SHP77 (cell line): Measurements from ENCODE around the gene PEAK1.
A peak's percentile ranks its signal among the peaks of the same experiment; 100 is the strongest.
"Not testable (repeated sequence)": the region's sequence is repeated elsewhere in the genome, so short reads cannot be mapped to it uniquely, and the experiment has no call there.

Experiments used
- DNase-seq, 2 experiments: peaks; one replicate each; lab custom pipeline; 2025; lab: John Stamatoyannopoulos, UW

PEAK1 gene

DNA sequence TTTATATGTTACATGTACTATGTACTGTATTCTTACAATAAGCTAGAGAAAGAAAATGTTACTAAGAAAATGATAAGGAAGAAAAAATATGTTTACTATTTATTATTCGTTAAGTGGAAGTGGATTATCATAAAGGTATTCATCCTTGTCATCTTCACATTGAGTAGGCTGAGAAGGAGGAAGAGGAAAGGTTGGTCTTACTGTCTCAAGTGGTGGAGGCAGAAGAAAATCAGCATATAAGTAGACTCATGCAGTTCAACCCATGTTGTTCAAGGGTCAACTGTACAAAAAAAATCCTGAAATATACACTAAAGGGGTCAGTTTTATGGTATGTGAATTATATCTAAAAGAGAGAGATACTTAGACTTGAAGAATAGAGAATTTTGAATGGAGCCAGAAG, 6.5 kb upstream of the PEAK1 start:
- DNase-seq = no peak

DNA sequence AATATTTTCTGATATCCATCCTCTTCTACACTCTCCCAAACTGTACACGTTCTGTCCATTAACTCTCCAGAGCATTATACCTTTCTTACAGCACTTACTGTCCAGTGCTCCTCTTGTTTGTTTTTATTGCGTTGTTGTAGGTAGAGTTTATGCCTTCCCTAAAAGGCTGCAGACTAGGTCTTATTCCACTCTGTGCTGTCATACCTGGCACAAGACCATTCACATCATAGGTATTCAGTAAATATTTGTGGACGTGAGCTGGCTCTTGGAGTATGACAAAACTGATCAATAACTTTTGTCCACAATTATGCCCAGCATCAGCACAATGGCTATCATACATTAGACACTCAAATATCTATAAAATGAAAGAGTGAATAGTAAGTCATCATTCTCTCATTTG, 5.2 kb upstream of the PEAK1 start:
- DNase-seq = no peak

DNA sequence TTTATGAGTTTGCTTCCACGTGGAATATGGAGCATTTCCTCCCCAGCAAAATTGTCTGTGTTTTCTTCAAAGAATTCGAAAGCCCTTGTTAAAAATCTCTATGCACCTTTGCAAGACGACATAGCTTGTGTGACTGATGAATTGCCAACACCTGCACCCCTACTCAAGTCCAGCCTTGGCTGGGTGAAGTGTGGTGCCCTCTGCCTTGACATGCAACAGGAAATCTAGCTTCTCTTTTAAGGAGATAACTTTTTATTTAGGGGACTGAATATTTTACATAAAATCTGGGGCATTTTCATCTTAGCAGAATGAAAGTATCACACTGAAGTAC, 1.4 kb upstream of the PEAK1 start:
- no peak for DNase-seq

DNA sequence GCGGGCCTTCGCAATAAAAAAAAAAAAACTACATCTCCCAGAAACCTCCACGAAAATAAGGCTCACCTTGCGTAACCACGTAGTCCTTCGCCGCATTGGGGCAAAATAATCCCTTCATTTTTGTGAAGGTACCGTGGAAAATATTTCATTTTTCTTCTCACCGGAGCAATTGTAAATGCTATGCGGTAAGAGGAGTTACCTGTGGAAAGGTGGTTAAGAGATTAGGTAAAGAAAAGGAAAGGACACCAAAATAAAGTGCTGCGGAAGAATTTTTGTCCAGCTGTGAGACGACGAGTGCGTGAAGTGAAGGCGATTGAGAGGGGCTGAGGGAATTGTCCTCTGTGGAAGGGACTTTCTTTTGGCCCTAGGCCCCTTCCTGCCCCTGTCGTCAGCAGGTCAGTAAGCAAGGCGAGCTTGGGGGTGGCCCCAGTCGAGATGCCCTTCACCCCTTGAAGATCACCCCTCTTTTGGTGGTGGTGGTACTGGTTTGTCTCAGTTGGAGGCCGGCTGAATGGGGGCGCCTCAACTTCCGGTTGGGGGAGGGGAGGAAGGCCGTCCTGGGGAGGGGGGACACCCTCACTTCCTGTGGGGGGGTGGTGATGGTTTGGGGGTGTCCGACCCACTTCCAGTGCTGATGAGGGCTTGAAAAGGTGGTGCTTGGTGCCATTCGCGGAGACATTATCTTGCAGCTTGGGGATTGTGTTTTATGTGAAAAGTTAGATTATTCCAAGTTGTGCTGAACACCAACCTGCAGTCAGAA, 886 bp upstream of the PEAK1 start, which contains the start of gene HMG20A:
TSS of gene HMG20A (plus strand) at position 279 of the 760 bp plus-strand sequence. CDS start 37,520 bp downstream, outside the sequence.
- peak; percentile 75 to 82 for DNase-seq

DNA sequence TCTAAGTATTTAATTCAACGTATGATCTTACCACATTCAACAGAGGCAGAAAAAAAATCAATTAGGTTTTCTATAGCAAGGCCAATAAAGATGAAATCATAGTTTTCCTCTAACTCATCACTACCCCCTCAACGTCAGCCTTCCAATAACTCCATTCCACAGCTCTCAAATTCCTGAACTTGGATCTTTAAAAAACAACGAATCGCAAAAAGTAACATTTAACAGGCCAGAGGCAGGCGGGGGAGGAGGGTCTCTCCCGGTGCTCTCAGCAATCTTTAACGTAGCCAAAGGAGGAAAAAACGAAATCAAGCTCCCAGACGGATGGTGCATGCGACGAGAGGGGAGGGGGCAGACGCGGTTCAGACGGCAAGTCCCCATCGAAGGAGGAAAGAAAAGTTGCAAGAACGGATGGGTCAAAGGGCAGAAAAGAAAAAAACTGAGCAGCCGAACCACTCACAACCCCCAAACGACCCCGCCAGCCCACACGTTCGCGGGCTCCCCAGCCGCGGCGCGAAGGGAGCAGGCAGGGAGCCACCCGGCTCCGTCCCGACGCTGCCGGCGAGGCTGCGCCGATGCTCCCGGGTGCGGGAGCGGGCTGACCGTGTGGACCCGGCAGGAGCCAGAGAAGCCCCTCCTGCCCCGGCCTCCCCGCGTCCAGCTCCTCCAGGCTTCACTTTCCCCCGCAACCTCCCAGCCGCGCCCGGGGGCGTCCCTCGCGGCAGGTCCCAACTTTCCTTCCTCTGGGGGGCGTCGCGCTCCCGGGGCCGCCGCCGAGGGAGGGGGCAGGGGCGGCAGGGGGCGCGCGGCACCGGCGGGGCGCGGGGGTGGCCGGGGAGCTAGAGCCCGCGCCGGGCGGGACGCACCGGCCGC, 703 bp downstream of the PEAK1 start:
- no peak for DNase-seq

DNA sequence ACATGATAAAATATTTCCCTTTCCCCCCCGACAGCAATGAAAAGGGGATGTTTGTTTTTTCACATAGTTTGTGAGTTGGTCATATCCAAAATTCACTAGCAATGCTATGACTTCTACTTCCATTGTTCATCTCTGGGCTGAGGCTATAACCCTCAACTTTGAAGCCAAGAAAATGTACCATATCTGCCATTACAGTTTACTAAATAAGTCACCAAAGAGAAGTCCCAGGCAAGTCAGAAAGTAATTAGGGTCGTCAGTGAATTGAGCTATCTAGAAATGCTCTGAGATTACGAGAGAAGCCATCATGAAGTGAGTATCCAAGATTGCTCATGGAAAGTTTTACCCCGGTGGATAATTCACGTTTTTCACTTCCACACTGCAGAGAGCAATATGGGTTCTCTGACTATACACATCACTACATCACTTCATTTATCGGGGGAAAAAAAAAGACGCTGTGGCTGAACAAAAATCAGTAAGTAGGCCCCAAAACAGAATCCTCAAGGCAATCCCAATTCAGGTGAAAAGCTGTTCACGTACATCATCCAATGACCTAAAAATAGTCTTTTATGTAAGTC, 1.4 kb downstream of the PEAK1 start:
- no peak for DNase-seq

DNA sequence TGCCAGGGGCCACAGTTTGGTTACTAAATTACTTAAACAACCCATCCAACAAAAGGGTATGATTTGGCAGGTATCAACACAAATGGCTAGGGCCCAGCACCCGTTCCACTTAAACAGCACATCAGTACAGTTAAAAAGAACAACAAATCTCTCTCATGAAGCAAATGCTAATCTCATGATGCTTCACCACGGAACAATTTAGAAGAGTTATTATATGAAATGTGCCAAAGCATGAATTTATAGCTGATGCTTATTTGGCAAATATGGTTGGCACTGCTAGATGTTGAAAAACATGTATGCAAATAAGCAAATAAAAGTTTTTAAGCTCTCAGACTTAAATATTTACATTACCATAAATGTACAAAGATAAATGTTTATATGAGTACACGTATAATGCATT, 2.3 kb downstream of the PEAK1 start:
- DNase-seq = no peak

DNA sequence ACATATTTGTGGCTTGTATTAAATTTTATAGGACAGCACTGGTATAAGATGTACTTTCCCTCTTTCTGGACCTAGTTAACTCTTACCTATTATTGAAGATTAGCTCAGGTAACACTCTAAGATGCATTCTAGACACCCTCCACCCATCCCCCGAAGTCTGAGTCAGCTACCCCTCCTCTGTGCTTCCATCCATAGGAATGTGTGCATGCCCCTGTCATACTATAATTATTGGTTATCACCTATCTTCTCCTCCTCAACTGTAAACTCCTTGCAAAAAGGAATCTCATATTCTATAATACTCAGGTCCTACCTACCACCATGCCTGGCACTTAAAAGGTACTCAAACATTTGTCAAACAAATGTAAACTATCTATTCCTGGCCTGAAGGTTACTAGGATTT, 3.0 kb downstream of the PEAK1 start:
- no peak for DNase-seq

DNA sequence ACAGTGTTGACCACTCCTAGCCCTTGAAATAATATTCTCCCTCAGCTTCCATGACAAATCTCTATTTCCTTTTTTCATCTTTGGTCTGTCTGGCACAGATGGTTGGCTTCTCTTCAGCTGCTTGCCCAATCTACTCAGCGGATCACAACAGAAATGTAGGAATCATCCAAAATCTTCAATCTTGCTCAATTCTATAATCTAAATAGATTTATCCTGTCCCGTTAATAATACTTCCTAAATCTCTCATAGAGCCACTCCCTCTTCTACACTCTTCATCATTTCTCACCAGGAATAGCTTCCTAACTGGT, 3.8 kb downstream of the PEAK1 start:
- no peak for DNase-seq

DNA sequence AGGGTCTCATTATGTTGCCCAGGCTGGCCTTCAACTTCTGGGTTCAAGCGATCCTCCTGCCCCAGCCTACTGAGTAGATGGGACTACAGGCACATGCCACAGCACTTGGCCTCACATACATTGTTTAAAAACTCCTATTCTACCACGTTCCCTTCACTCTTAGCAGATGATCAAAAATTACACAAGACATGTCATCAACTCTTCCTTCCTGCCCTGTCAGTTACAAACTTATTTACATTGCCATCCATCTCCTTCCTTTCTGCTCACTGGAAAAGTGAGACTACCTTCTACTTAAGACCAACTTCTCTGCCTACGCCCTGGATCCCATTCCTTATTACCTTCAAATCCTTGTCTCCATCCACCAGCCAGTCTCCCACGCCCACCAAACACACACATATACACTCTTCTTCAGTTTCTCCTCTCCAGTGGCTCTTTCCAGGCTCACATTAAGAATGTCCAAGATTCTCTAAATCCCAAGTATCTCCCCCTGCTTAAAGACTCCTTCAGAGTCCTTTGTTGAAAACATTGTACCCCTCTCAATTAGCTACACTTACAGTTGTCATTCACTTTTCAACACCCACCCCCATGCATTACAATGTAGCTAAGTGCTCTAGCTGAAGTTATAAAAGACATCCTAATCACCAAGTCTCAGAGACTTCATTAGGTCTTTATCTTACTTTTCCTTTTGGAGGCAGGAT, 4.3 kb downstream of the PEAK1 start:
- no peak for DNase-seq

DNA sequence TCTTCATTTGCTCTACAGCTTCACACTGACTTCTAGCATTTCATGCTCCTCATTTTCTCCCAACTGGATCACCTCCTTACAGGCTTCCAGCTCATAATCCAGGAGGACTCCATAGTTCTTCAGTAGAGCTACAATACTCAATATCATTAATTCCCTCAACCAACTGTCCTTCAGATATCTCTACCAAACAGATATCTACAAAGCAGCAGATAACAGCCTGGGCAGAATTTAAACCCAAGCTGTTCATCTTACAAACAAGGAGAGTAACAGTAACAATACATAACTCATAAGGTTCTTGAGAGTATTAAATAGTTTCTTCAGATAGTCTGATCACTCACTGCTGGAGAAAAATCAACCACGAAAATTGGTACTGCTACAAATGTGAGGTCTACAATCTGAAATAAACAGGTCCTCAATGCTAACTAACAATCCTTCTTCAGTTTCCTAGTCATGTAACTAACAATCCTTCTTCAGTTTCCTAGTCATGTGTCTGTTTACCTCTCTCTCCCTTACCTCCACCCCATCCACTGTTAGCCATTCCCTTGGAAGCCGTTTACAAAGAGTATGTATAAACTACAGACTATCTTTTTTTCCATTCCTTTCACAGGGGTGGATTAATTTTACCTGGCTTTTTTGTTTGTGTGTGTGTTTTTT, 5.0 kb downstream of the PEAK1 start:
- no peak for DNase-seq

DNA sequence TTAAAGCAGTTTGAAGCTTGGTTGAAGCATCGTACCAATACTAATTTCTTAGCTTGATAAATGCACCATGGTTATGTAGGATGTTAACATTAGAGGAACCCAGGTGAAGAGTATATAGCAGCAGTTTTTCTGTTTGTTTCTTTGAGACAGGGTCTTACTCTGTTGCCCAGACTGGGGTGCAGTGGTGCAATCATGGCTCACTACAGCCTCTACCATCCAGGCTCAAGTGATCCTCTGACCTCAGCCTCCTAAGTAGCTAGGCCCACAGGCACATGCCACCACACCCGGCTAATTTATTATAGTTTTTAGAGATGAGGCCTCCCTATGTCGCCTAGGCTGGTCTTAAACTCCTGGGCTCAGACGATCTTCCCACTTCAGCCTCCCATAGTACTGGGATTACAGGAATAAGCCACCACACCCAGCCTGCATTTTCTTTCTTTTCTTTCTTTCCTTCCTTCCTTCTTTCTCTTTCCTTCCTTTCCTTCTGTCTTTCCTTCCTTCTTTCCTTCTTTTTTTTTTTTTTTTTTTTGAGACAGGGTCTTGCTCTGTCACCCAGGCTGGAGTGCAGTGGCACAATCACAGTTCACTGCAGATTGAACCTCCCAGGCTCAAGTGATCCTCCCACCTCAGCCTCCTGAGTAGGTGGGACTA, 6.1 kb downstream of the PEAK1 start:
- no peak for DNase-seq

DNA sequence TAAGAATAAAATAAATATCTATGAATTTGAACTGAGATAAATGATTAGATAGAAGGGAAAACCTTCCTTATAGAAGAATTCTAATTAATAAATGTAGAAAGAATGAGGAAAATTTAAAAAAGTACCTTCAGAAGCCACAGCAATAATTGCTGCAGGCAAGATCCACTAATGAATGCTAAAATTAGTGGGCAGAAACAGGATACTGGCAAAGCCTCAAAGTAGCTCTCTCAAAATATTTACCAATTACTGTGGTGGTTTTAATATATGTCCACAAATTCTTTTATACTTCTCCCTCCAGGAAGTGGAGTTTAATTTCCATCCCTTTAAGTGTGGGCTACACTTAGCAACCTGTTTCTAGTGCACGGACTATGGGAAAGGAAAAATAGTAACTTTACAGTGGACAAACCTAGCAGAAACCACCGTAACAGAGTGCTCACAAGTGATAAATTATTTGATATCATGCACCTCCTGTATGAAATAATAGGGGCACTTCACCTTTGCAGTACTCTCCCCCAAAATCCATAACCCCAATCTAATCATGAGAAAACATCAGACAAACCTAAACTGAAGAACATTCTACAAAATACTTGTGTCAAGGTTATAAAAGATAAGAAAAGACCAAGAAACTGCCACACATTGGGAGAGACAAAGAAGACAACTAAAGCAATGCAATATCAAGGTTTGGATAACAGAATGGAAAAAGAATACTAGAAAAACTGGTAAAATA, 6.8 kb downstream of the PEAK1 start:
- DNase-seq = no peak

DNA sequence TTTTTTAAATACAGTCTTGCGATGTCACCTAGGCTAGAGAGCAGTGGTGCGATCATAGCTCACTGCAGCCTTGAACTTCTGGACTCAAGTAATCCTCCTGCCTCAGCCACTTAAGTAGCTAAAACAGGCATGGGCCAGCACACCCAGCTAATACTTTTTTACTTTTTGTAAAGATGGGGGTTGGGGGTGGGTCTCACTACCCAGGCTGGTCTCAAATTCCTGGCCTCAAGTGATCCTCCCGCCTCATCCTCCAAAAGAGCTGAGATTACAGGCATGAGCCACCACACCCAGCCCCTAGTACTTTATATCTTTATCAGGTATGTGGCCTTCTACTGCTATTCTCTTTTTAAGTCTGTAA, 8.3 kb downstream of the PEAK1 start:
- DNase-seq = no peak

DNA sequence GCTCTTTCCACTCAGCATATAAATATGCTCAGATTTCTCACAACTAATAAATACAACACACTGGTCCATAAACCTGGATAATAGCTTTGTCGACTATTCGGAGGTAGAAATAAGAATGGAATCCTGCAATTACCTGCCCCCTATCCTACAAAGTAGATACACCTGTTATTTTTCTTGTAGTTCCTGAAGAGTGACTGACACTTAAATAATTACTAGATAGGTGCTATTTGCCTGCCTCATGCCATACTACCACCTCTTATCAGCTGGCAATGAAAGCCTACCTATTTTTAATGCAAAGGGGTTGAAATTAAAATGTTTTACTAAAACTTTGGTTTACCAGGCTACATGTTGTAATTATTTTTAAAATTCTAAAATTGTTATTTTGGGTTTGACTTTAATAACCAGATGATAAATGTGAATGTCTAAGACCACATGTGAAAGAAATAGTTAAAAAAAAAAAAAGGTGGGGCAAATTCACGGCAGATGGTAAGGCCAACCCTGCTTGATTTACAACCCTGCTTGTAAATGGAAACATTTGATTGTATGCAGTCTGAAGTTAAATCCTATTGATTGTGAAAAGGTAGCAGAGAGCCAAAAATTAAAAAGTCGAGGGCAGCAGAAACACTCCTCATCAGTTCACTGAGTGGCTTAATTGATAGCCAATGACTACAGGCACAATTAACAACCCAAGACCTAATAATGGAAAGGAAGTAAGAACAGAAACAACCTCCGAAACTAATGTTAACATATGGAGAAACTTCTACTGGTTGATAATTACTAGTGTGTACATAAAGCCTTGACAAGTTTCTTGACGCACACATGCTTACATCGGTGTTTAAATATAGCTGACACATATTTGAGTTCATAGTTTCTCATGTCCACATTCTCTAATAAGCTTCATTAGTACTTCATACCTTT, 8.9 kb downstream of the PEAK1 start:
- DNase-seq = no peak

DNA sequence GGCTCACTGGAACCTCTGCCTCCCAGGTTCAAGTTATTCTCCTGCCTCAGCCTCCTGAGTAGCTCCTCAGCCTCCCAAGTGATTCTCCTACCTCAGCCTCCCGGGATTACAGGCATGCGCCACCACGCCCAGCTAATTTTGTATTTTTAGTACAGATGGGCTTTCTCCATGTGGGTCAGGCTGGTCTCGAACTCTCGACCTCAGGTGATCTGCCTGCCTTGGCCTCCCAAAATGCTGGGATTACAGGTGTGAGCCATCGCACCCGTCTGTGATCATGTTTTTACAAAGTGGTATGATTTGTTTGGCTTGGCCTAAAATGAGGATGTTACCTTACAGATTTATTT, 9.8 kb downstream of the PEAK1 start:
- not testable (repeated sequence) for DNase-seq

DNA sequence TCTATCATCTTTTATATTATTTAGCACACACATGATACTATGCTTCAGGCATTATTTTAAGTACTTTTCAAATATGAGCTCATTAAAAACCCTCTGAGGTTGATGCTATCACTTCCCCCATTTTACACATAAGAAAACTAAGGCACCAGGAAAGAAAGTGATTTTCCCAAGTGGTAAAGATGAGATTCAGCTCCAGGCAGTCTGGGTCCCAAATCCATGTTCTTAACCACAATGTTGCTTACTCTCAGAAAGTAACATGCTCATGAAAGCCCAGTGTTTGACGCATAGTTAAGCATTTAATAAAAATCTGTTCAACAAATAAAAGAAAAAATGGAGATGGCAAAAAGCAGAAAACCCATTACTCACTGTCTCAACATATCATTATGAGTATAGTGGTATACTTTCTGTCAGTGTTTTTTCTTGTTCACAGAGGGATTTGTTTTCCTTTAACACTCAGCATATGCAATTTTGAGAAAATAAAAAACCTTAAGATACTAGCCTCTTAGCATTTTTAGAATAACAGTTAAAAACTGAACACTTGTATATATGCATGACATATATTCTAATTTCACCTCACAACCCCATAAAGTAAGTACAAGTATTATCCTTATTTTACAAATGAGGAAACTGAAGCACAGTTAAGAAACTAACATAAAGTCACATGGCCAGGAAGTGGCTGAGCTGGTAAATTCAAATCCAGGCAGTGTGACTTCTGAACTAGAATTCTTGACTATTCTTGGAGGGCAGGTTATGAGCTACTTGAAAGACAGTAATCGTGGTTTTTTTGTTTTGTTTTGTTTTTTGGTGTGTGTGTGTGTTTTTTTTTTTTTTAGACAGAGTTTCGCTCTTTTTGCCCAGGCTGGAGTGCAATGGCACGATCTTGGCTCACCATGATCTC, 10.4 kb downstream of the PEAK1 start:
- no peak for DNase-seq

DNA sequence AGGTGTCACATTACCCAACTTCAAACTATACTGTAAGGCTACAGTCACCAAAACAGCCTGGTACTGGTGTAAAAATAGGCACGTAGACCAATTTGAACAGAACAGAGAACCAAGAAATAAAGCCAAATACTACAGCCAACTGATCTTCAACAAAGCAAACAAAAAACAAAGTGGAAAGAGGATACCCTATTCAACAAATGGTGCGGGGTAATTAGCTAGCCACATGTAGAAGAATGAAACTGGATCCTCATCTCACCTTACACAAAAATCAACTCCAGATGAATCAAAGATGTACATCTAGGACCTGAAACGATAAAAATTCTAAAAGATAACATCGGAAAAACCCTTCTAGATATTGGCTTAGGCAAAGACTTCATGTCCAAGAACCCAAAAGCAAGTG, 13.1 kb downstream of the PEAK1 start:
- DNase-seq = no peak

DNA sequence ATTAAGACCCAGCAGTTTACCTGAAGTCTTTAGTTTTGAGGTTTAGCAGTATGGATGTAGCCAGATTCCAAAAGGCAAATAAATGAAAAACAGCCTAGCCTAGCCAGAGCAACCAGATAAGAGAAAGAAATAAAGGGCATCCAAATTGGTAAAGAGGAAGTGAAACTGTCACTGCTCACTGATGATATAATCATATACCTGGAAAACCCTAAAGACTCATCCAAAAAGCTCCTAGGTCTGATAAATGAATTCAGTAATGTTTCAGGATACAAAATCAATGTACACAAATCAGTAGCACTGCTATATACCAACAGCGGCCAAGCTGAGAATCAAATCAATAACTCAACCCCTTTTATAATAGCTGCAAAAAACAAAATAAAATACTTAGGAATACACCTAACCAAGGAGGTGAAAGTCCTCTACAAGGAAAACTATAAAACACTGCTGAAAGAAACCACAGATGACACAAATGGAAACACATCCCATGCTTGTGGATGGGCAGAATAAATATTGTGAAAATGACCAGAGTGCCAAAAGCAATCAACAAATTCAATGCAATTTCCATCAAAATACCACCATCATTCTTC, 13.6 kb downstream of the PEAK1 start:
- not testable (repeated sequence) for DNase-seq
